ENCODE results near the gene CLSTN2. TPM values are rescaled to one million over a fixed set of nuclear protein-coding genes. Genes with fewer than 3 reads are reported as not detected.

Gene CLSTN2
- total and polyA plus RNA-seq, 2 of the 13 experiments (the other 11 are each of a cell fraction or from before 2014, with no cell fraction given), result not detected

- Histone ChIP-seq H3K27ac (ENCODE audit: extremely low read length, insufficient read depth, low read length) (no peak overlapping the region), H3K79me2 (ENCODE audit: insufficient read depth, low read length) (no peaks in the 10 kb centered on the region), H2AFZ (ENCODE audit: low read length) (no peak overlapping the region), H3K9me3 (ENCODE audit: low read length) (peaks cover 5% of the 10 kb centered on the region; the same call in 1 of the 2 replicates), H3K4me2 (ENCODE audit: low read depth, low read length) (no peak overlapping the region), H3K9ac (ENCODE audit: insufficient read depth, low read depth, low read length) (no peak overlapping the region), H3K27me3 (ENCODE audit: control insufficient read depth in 1 of 2, insufficient read depth in 2 of 2, low read length in 2 of 2) (no peaks in the 10 kb centered on the region; a peak in 1 of 5 replicates), H3K4me1 (ENCODE audit: insufficient read depth, low read length) (no peaks in the 10 kb centered on the region), H4K20me1 (ENCODE audit: insufficient read depth, low read length) (no peaks in the 10 kb centered on the region), H3K4me3 (replicated peaks in 1 of 3; ENCODE audit: insufficient read depth in 1 of 3, low read depth in 2 of 3, low read length in 3 of 3) (no peak overlapping the region), H3K36me3 (replicated peaks in 1 of 2; ENCODE audit: control insufficient read depth in 1 of 2, insufficient read depth in 2 of 2, low read length in 2 of 2) (no peaks in the 10 kb centered on the region)
- WGBS (ENCODE audit: low lambda C conversion rate), result 0% methylated on average over 2 of the region's 2 CpGs
- intact Hi-C loops (cut with micrococcal nuclease; ENCODE audit: unreplicated experiment), result no loop called here
- ChIA-PET POLR2A (no interaction called here), CTCF (ENCODE audit: low intra/inter-chr PET ratio, low total read pairs) (no interaction called here)
- no peak for ATAC-seq
- in situ Hi-C loops (cut with HindIII; ENCODE audit: extremely low pct_ligation_motif_present, low pct_unique_long_range_greater_than_20kb), result no loop called here
- FAIRE-seq, result no peak
- DNase-seq (ENCODE audit: low spot score), result no peak
- BruUV-seq (replicated peaks), result no TSS peak
- no peak for TF ChIP-seq POLR2AphosphoS5 (IDR thresholded peaks at IDR 0.05; ENCODE audit: low read depth, low read length)
- TF ChIP-seq NR2F6 (IDR thresholded peaks at IDR 0.05), result no peak
- no peak for TF ChIP-seq NR2F6 (CRISPR knock-in tag; IDR thresholded peaks at IDR 0.05)
- no peak for TF ChIP-seq SALL1 (CRISPR knock-in tag; IDR thresholded peaks at IDR 0.05)
- TF ChIP-seq PBX2 (CRISPR knock-in tag; IDR thresholded peaks at IDR 0.05), result no peak
- TF ChIP-seq ZNF3 (CRISPR knock-in tag; IDR thresholded peaks at IDR 0.05), result no peak
- no peak for TF ChIP-seq SAFB2 (CRISPR knock-in tag; IDR thresholded peaks at IDR 0.05; ENCODE audit: borderline replicate concordance, low read depth)
- TF ChIP-seq ZBTB7A (CRISPR knock-in tag; IDR thresholded peaks at IDR 0.05), result no peak
- no peak for TF ChIP-seq UBTF (CRISPR knock-in tag; IDR thresholded peaks at IDR 0.05)
- no peak for TF ChIP-seq ZNF44 (CRISPR knock-in tag; IDR thresholded peaks at IDR 0.05)
- TF ChIP-seq ZNF207 (IDR thresholded peaks at IDR 0.05; ENCODE audit: borderline replicate concordance), result no peak
- TF ChIP-seq ZNF597 (CRISPR knock-in tag; IDR thresholded peaks at IDR 0.05), result no peak
- TF ChIP-seq ZFP91 (CRISPR knock-in tag; IDR thresholded peaks at IDR 0.05; ENCODE audit: borderline replicate concordance), result no peak
- TF ChIP-seq ZNF709 (CRISPR knock-in tag; IDR thresholded peaks at IDR 0.05), result no peak
- TF ChIP-seq PRDM10 (CRISPR knock-in tag; IDR thresholded peaks at IDR 0.05; ENCODE audit: low read depth), result no peak
- no peak for TF ChIP-seq ZNF296 (CRISPR knock-in tag; conservative IDR thresholded peaks at IDR 0.05)
- no peak for TF ChIP-seq XBP1 (CRISPR knock-in tag; IDR thresholded peaks at IDR 0.05)
- no peak for TF ChIP-seq RFX1 (IDR thresholded peaks at IDR 0.05)
Observed at GRCh38 chr3:140088513-140088912, 153.5 kb downstream of the CLSTN2 start.
